Stomach smooth muscle (tissue), 2 donors: ENCODE data around the gene TSLP.

ENCODE experiments used
- H3K27ac ChIP-seq: one replicate; pipeline ENCODE4 v1.7.0; 2013; ENCODE audit warnings: mild to moderate bottlenecking, low read length, inconsistent platforms
- H3K27me3 ChIP-seq, 2 donors: one replicate each; pipeline ENCODE4 v1.7.0; 2013; ENCODE audit warnings: low read length in 2 of 2; ENCODE audit not compliant: insufficient read depth in 2 of 2, control insufficient read depth in 1 of 2
- H3K36me3 ChIP-seq, 2 donors: one replicate each; pipeline ENCODE4 v1.7.0; 2013; ENCODE audit warnings: low read length in 2 of 2; ENCODE audit not compliant: control insufficient read depth in 2 of 2, insufficient read depth in 2 of 2
- H3K4me1 ChIP-seq: one replicate; pipeline ENCODE4 v1.7.0; 2013; ENCODE audit warnings: low read length; ENCODE audit not compliant: control insufficient read depth, insufficient read depth
- H3K4me3 ChIP-seq, 2 donors: one replicate each; pipeline ENCODE4 v1.7.0; 2013; ENCODE audit warnings: low read length in 2 of 2
- H3K9ac ChIP-seq, 2 donors: one replicate each; pipeline ENCODE4 v1.7.0; 2013; ENCODE audit warnings: low read length in 2 of 2, mild to moderate bottlenecking in 1 of 2
- H3K9me3 ChIP-seq, 2 donors: one replicate each; pipeline ENCODE4 v1.7.0; 2013; ENCODE audit warnings: low read length in 2 of 2; ENCODE audit not compliant: control insufficient read depth in 2 of 2
- donor health status: healthy.
- donor health status: Pancreatic carcinoma.

TSLP gene

DNA sequence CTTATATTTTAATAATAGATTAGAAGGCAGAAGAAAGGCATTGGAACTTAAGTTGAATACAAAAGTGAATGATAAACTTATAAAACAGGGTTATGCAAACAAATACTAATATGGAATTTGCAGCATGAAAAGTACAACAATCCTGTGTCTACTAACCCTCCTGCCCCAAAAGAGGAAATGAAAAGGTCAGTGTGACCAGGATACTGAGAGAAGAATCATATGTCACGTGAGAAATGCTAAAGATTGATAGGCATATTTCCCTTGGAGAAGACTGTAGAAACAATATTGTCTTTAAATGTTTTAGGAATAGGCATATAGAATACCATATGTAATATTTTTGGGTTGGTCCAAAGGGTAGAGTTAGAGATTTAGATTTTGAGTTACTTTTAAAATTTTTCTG, 24.5 kb downstream of the TSLP start:
- H3K36me3 ChIP-seq = peaks cover 8 to 15% of the 10 kb centered on the region in 2 donors

DNA sequence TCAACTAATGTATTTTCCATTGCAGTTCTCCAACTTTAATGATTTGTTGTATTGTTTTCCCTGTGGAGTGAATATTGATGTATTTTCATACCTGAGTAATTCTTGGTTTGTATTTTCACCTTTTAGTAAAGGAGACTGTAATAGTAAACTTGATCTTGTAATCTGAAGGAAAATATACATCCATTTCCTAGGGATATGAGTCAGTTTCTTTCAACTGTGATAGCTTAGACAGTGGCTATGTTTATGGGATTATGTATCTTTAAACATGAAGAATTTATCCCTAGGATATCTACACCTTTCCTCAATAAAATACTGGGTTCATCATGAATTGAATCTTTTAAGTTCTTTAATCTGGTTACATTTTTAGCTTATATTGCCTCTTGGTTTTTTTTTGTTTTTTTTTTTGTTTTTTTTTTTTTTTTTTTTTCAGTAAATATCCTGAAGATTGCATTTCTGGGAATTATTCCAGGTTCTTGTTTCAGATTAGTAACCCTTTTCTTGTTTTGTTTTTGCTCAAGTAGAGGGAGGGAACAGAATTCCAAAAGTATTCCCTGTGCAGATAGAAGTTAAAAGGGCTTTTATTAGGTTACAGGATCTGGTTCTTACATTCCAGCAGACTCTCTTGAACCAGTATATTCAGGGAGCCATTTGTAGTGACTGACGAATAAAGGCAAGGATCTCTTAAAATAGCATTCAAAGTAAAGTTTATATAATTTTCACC, 27.7 kb downstream of the TSLP start:
- no peak overlapping the region for H3K9ac ChIP-seq
- peaks cover under 1% of the 10 kb centered on the region for H3K4me1 ChIP-seq
- H3K4me3 ChIP-seq = no peak overlapping the region
- H3K27me3 ChIP-seq = no peaks in the 10 kb centered on the region
- no peak overlapping the region for H3K27ac ChIP-seq
- H3K9me3 ChIP-seq = no peaks in the 10 kb centered on the region
- H3K36me3 ChIP-seq = peaks cover 20 to 22% of the 10 kb centered on the region in 2 donors

More for the DNA sequence above, 24.5 kb downstream of the TSLP start:
- H3K9me3 ChIP-seq = no peaks in the 10 kb centered on the region
- H3K9ac ChIP-seq = no peak overlapping the region
- no peak overlapping the region for H3K4me3 ChIP-seq
- no peak overlapping the region for H3K27ac ChIP-seq
- peaks cover 11% of the 10 kb centered on the region for H3K4me1 ChIP-seq
- H3K27me3 ChIP-seq = no peaks in the 10 kb centered on the region

DNA sequence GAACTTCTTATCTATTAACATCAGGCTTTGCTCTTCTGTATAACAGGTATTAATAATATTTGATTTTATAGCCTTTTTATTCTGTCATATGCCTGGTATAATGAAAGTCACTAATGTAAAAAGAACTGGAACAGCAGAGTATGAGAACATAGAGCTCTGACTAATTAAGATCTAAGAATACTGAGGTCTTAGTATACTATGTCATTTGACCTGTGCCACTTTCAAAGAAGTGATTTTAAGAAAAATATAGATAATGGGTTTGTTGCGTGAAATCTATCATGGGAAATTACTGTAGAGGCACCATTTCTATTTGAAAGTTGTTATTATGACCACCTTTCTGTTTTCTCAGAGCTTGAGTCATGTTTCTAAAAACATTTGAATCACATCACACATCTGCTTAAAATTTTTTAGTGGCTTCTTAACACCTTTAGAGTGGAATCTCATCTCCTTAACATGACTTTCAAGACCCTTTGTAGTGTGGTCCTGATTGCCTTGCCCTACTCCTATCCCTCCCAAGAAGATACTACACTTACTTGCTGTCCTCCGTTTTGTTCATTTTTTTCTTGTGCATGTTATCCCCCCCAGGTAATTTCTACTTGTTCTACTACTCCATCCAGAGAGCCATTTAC, 34.9 kb downstream of the TSLP start:
- Histone ChIP-seq H3K27me3 (no peaks in the 10 kb centered on the region), H3K9ac (no peak overlapping the region), H3K36me3 (peaks cover 22 to 42% of the 10 kb centered on the region in 2 donors), H3K4me1 (no peaks in the 10 kb centered on the region), H3K9me3 (no peaks in the 10 kb centered on the region), H3K4me3 (no peak overlapping the region), H3K27ac (no peak overlapping the region)

- no peaks in the 10 kb centered on the region for H3K4me1 ChIP-seq
- peaks cover 22 to 47% of the 10 kb centered on the region in 2 donors for H3K36me3 ChIP-seq
- H3K4me3 ChIP-seq = no peak overlapping the region
- no peaks in the 10 kb centered on the region for H3K9me3 ChIP-seq
- no peak overlapping the region for H3K9ac ChIP-seq
- no peaks in the 10 kb centered on the region for H3K27me3 ChIP-seq
- H3K27ac ChIP-seq = no peak overlapping the region
Measured at GRCh38 chr5:111107371-111107770, 35.9 kb downstream of the TSLP start.

DNA sequence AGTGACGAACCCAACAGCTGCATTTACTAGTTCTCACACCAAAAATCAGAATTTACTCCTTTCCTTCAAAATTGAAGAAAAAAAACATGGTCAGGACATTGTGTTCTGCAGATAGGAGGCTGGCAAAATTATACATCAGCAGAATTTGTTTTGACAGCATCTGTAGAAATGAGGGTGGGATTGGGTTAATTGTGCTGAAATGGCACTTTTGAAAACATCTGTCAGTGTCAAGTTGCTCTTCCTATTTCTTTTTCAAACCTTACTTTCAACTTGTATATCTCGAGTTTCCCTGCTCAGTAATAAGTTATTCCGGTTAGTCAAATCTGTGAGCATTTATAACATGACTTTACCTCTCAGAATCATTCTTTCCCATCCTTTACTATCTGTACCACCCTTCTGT, 40.4 kb downstream of the TSLP start:
- Histone ChIP-seq H3K36me3 (peaks cover 3 to 26% of the 10 kb centered on the region in 2 donors), H3K27ac (no peak overlapping the region)

DNA sequence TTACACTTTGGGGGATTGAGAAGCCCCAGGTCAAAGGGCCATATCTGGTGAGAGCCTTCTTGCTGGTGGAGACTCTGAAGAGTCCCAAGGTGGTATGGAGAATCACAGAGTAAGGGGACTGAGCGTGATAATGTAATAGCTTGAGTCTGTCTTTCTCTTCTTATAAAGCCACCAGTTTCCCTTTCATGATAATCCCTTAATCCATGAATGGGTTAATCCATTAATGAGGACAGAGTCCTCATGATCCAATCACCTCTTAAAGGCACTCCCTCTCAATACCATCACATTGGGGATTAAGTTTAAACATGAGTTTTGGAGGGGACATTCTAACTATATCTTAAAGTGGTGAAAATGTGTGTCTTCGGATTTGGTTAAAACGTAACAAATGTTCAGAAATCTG, 42.2 kb downstream of the TSLP start:
- Histone ChIP-seq H3K4me3 (no peak overlapping the region), H3K9me3 (no peaks in the 10 kb centered on the region), H3K9ac (no peak overlapping the region), H3K27me3 (no peaks in the 10 kb centered on the region), H3K4me1 (no peaks in the 10 kb centered on the region), H3K36me3 (peaks cover 6 to 14% of the 10 kb centered on the region in 2 donors), H3K27ac (no peak overlapping the region)

More for the DNA sequence above, 40.4 kb downstream of the TSLP start:
- H3K27me3 ChIP-seq = no peaks in the 10 kb centered on the region
- H3K4me3 ChIP-seq = no peak overlapping the region
- H3K9me3 ChIP-seq = no peaks in the 10 kb centered on the region
- no peaks in the 10 kb centered on the region for H3K4me1 ChIP-seq
- no peak overlapping the region for H3K9ac ChIP-seq

GRCh38 chr5:111115229-111115628, 43.7 kb downstream of the TSLP start:
- Histone ChIP-seq H3K36me3 (peaks cover 6 to 12% of the 10 kb centered on the region in 2 donors), H3K9me3 (no peaks in the 10 kb centered on the region), H3K27me3 (no peaks in the 10 kb centered on the region), H3K4me1 (no peaks in the 10 kb centered on the region), H3K9ac (no peak overlapping the region), H3K27ac (no peak overlapping the region), H3K4me3 (no peak overlapping the region)

DNA sequence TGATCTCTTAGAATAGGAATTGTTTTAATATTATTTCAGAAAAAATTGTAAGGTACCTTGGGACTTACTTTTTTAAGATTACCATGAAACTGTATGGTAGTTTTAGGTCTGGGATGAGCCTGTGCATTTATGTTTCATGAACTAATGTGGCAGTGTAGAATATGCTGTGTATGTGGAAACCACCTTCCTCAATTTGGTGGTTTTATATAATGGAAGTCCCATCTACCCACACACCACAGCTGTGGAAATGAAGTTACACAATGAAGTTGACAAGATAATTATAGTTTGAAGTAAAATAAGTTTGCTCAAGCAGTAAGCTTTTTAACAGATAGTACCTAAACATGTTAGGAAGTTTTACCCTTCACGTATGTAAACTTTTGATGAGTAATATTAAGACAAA, 45.0 kb downstream of the TSLP start:
- Histone ChIP-seq H3K27me3 (no peaks in the 10 kb centered on the region), H3K4me3 (no peak overlapping the region), H3K9me3 (no peaks in the 10 kb centered on the region), H3K27ac (no peak overlapping the region), H3K9ac (no peak overlapping the region), H3K36me3 (peaks cover 10 to 18% of the 10 kb centered on the region in 2 donors), H3K4me1 (no peaks in the 10 kb centered on the region)

DNA sequence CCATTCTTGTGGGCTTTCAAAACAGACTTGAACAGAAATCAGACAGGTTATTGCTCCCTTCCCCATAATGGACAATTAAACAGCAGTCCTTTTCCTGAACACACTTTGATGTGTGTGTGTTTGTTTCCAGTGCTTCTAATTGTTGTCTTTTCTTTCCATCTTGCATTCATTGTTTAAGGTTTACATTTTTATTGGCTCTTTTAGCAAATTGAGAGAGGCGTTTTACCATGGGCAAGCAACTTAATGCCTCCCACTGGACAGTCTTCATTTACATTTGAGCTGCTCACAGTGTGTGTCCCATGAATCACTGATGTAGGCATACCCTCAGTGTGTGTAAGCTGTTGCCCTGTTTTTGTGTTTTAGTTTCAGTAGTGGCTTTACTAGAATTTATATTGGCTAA, 45.6 kb downstream of the TSLP start:
- Histone ChIP-seq H3K9ac (no peak overlapping the region), H3K27me3 (no peaks in the 10 kb centered on the region), H3K4me1 (no peaks in the 10 kb centered on the region), H3K4me3 (no peak overlapping the region), H3K27ac (no peak overlapping the region), H3K36me3 (peaks cover 15 to 21% of the 10 kb centered on the region in 2 donors), H3K9me3 (no peaks in the 10 kb centered on the region)

- Histone ChIP-seq H3K4me3 (no peak overlapping the region), H3K27me3 (no peaks in the 10 kb centered on the region)
Measured at GRCh38 chr5:111119221-111119620, 47.7 kb downstream of the TSLP start.

GRCh38 chr5:111119856-111120255, 48.3 kb downstream of the TSLP start:
- H3K4me1 ChIP-seq = no peaks in the 10 kb centered on the region
- no peaks in the 10 kb centered on the region for H3K9me3 ChIP-seq
- H3K36me3 ChIP-seq = peaks cover 20 to 30% of the 10 kb centered on the region in 2 donors
- H3K27me3 ChIP-seq = no peaks in the 10 kb centered on the region
- H3K27ac ChIP-seq = no peak overlapping the region
- no peak overlapping the region for H3K4me3 ChIP-seq
- no peak overlapping the region for H3K9ac ChIP-seq

More at GRCh38 chr5:111119221-111119620, 47.7 kb downstream of the TSLP start:
- Histone ChIP-seq H3K4me1 (no peaks in the 10 kb centered on the region), H3K9ac (no peak overlapping the region), H3K27ac (no peak overlapping the region), H3K36me3 (peaks cover 20 to 29% of the 10 kb centered on the region in 2 donors), H3K9me3 (no peaks in the 10 kb centered on the region)
